ENCODE results near the gene RND2. TPM values are rescaled to one million over a fixed set of nuclear protein-coding genes. Genes with fewer than 3 reads are reported as not detected.
A peak's percentile ranks its signal among the peaks of the same experiment; 100 is the strongest.
"Not testable (repeated sequence)": the region's sequence is repeated elsewhere in the genome, so short reads cannot be mapped to it uniquely, and the experiment has no call there.

Gene RND2
- total RNA-seq, 1 donor from 2014 or later: 75.8 TPM

- Mint-ChIP-seq H3K36me3 (ENCODE audit: unreplicated experiment) (no peaks in the 10 kb centered on the region), H3K27ac (ENCODE audit: unreplicated experiment) (peak overlapping the region; percentile 83), H3K9me3 (ENCODE audit: unreplicated experiment) (peaks cover 8% of the 10 kb centered on the region), H3K4me3 (ENCODE audit: unreplicated experiment) (peak overlapping the region; percentile 53), H3K27me3 (ENCODE audit: unreplicated experiment) (peaks cover 3% of the 10 kb centered on the region), H3K4me1 (ENCODE audit: low read depth, unreplicated experiment) (peaks cover 53% of the 10 kb centered on the region)
- no peak for DNase-seq
- TF ChIP-seq CTCF (IDR thresholded peaks at IDR 0.05; ENCODE audit: partially characterized antibody, unreplicated experiment): no peak
Observed at GRCh38 chr17:43040655-43041054, 15.6 kb downstream of the RND2 start.

- Mint-ChIP-seq H3K4me3 (ENCODE audit: unreplicated experiment) (peak overlapping the region; percentile 53), H3K27me3 (ENCODE audit: unreplicated experiment) (peaks cover 2% of the 10 kb centered on the region), H3K36me3 (ENCODE audit: unreplicated experiment) (no peaks in the 10 kb centered on the region), H3K4me1 (ENCODE audit: low read depth, unreplicated experiment) (peaks cover 48% of the 10 kb centered on the region), H3K9me3 (ENCODE audit: unreplicated experiment) (peaks cover 8% of the 10 kb centered on the region), H3K27ac (ENCODE audit: unreplicated experiment) (peak overlapping the region; percentile 90)
- no peak for DNase-seq
- TF ChIP-seq CTCF (IDR thresholded peaks at IDR 0.05; ENCODE audit: partially characterized antibody, unreplicated experiment): no peak
Observed at GRCh38 chr17:43042025-43042628, 17.1 kb downstream of the RND2 start.

GRCh38 chr17:43043307-43043706 is 18.3 kb downstream of the RND2 start:
- DNase-seq: no peak
- Mint-ChIP-seq H3K36me3 (ENCODE audit: unreplicated experiment) (no peaks in the 10 kb centered on the region), H3K27me3 (ENCODE audit: unreplicated experiment) (peaks cover 2% of the 10 kb centered on the region), H3K4me1 (ENCODE audit: low read depth, unreplicated experiment) (peaks cover 40% of the 10 kb centered on the region), H3K9me3 (ENCODE audit: unreplicated experiment) (peaks cover 8% of the 10 kb centered on the region), H3K27ac (ENCODE audit: unreplicated experiment) (peak overlapping the region; percentile 90), H3K4me3 (ENCODE audit: unreplicated experiment) (no peak overlapping the region)
- no peak for TF ChIP-seq CTCF (IDR thresholded peaks at IDR 0.05; ENCODE audit: partially characterized antibody, unreplicated experiment)

- peaks cover 8% of the 10 kb centered on the region for H3K9me3 Mint-ChIP-seq (ENCODE audit: unreplicated experiment)
- H3K4me1 Mint-ChIP-seq (ENCODE audit: low read depth, unreplicated experiment): peaks cover 38% of the 10 kb centered on the region
- H3K36me3 Mint-ChIP-seq (ENCODE audit: unreplicated experiment): no peaks in the 10 kb centered on the region
- peaks cover 2% of the 10 kb centered on the region for H3K27me3 Mint-ChIP-seq (ENCODE audit: unreplicated experiment)
- H3K4me3 Mint-ChIP-seq (ENCODE audit: unreplicated experiment): no peak overlapping the region
- H3K27ac Mint-ChIP-seq (ENCODE audit: unreplicated experiment): no peak overlapping the region
- DNase-seq: no peak
- TF ChIP-seq CTCF (IDR thresholded peaks at IDR 0.05; ENCODE audit: partially characterized antibody, unreplicated experiment): no peak
Observed at GRCh38 chr17:43044024-43044423, 19.0 kb downstream of the RND2 start.

- no peak for TF ChIP-seq CTCF (IDR thresholded peaks at IDR 0.05; ENCODE audit: partially characterized antibody, unreplicated experiment)
- Mint-ChIP-seq H3K36me3 (ENCODE audit: unreplicated experiment) (no peaks in the 10 kb centered on the region), H3K27me3 (ENCODE audit: unreplicated experiment) (peaks cover 2% of the 10 kb centered on the region), H3K9me3 (ENCODE audit: unreplicated experiment) (peaks cover 1% of the 10 kb centered on the region), H3K27ac (ENCODE audit: unreplicated experiment) (no peak overlapping the region), H3K4me3 (ENCODE audit: unreplicated experiment) (no peak overlapping the region), H3K4me1 (ENCODE audit: low read depth, unreplicated experiment) (peaks cover 2% of the 10 kb centered on the region)
- no peak for DNase-seq
Observed at GRCh38 chr17:43051969-43052368, 26.9 kb downstream of the RND2 start.

GRCh38 chr17:43053008-43053407 is 28.0 kb downstream of the RND2 start:
- H3K27ac Mint-ChIP-seq (ENCODE audit: unreplicated experiment); H3K4me3 Mint-ChIP-seq (ENCODE audit: unreplicated experiment); H3K27me3 Mint-ChIP-seq (ENCODE audit: unreplicated experiment); DNase-seq; H3K4me1 Mint-ChIP-seq (ENCODE audit: low read depth, unreplicated experiment); H3K36me3 Mint-ChIP-seq (ENCODE audit: unreplicated experiment); H3K9me3 Mint-ChIP-seq (ENCODE audit: unreplicated experiment): not testable (repeated sequence)
